DMS 273 treated with DMSO at 0.1 percent for 48 hours (cell line): ENCODE results near the gene PARD6A.

ENCODE experiments used
- DNase-seq: peaks from one replicate; lab custom pipeline; 2025; lab: John Stamatoyannopoulos, UW

The PARD6A gene

GRCh38 chr16:67666559-67667452, 6.0 kb downstream of the PARD6A start, which contains the start of the genes C16orf86 and ENKD1:
Gene C16orf86 (plus strand): TSS chr16:67666814. CDS start chr16:67666971, 157 bp downstream.
Gene ENKD1 (minus strand): TSS chr16:67666750. CDS start chr16:67666442, 308 bp downstream.
- DNase-seq: peak; percentile 44

- no peak for DNase-seq
These were observed 6.7 kb downstream of the PARD6A start for GRCh38 chr16:67667453-67667816.

- peak; percentile 97 for DNase-seq
These were observed 7.2 kb downstream of the PARD6A start for GRCh38 chr16:67667817-67668494.

GRCh38 chr16:67668495-67669157, 7.9 kb downstream of the PARD6A start:
- no peak for DNase-seq

DNA sequence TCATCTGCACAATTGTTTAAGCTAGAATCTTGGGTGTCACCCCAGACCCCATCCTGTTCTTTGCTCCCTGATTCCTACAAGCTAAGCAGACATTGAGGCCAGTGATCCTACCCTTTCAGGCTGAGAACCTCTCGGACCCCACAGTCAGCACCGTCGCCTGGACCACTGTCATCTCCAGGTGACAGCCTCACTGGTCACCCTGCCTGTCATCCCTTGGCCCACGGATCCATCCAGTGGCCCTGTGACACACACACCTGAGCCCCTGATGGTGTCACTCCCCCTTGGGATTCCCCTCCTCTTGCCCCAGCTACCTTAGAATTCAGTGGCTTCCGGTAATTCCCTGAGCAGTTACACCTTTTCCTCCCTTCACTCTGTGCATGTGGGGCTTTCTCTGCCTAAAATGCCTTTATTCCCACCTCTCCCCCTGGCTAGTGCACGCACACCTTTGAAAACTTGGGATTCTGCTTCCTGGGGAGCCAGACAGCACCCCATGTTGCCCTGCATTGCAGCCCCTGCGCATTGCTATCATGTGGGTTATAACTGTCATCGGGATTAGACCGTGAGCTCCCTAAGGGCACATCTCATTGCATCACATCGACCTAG, 8.8 kb downstream of the PARD6A start:
- DNase-seq: no peak

GRCh38 chr16:67672306-67672705, 11.5 kb downstream of the PARD6A start:
- no peak for DNase-seq

DNA sequence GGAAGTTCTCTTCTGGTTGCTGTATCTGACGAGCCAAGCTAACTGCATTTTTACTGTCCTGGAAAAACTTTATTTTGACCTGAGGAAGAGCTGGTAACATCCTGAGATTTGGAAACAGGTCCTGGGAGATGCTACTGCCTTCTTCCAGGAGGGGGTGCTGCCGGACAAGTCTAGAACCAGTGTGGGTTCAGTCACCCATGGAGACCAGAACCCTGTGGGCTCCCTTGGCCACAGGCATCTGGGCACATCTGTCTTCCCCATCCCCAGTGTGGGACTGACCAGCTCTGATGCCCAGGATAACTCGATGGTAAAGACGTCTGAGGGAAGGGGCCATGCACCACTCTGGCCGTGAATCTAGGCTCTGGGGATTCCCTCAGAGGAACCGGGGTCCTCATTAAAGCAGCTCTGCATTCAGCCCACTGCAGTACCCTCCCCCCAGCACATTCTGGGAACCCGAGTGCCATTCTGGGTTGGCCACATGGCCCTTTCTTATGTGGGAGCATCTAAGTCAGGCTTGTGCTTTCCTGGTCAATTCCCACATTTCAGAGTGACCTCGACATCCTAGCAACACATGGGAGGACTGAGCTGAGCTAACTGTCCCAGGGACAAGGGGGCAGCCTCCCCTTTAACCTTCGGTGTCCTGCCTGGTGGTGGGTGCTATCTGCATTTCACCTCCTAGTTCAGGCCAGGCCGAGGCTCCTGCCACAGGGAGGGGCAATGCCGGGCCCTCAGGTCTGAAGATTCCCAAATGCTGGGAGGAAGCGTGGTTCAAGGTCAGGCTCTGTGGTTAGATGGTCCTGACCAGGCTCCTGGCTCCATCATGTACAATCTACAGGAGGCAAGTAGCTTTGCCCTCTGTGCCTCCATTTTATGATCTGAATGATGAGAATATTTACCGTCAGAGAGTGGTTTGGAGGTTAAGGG, 12.2 kb downstream of the PARD6A start:
- DNase-seq: peak; percentile 35

- no peak for DNase-seq
These were observed 13.2 kb downstream of the PARD6A start for GRCh38 chr16:67673712-67674580.

DNA sequence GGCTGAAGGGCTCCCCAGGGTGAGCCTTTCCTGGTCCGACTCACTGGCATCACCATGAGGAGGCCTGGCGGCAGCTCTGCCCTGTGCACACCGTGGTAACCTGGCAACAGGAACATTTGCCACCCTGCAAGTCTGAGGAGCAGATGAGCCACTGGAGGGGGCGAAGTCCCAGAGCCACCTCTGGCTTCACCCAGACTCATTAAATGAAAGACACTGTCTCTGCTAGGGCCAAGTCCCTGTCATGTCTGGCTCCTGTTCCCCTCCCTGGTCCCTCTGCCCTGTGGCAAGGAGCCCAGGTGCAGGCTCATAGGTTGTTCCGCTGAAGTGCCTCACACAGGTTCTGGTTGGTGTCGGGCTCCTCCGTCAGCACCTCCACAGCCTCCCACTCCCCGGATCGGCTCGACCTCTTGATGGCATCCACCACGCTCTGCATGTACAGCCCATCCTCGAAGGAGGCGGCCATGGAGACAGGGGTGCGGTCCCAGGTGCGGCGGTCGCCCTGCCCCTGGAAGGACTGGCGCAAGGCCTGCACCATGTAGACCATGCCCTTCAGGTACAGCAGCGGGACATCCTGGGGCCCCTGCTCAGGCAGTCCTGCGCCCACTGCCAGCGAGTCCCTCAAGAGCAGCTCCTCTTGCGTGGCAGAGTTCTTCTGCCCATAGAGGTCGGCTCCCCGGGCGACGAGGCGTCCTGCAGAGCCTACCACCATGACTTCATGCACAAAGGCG, 14.3 kb downstream of the PARD6A start:
- no peak for DNase-seq

GRCh38 chr16:67675579-67675935, 14.8 kb downstream of the PARD6A start:
- DNase-seq: no peak

DNA sequence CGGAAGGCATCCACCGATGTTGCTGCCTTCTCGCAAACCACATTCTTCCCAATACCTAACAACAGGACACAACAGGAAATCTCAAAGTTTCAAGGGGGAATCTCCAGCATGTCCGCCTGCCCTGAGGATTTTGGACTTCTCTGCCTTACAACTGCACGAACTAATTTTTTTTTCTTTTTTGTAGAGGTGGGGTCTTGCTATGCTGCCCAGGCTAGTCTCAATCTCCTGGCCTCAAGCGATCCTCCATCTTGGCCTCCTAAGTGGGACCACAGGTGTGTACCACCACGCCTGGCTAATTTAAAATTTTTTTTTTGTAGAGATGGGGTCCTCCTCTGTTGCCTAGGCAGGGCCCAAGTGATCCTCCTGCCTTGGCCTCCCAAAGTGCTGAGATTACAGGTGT, 15.2 kb downstream of the PARD6A start:
- no peak for DNase-seq

DNA sequence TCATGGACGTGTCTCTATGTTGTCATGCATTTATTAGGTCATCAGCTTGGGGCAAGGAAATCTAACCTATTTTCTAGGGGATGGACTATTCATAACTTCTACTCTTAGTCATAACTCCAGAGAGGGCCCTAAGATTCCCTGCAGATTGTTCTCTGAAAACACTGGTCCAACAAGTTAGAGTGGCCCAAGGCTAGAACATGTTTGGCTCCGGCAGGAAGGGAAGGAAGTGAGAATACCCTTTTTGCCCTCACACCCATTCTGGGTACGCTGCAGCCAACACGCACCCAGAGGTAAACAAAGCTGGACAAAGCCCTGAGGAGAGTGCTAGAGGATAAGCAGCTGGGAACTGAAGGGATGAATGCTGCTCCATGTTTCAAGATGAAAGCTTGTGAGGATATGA, 15.8 kb downstream of the PARD6A start:
- no peak for DNase-seq

DNA sequence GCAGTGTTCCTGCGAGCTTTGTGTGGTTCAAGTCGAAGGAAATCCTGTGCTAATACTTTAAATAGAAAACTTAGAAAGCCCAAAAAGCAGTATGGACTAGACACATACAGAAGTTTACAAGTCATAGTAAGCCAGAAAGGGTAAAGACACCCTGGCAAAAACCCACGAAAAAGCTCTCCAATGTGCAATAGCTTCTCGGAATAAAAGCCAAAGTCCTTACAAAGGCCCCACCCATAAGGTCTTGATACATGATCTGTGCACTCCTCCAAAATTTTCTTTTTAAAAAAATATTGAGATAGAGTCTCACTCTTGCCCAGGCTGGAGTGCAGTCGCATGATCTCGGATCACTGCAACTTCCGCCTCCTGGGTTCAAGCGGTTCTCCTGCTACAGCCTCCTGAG, 16.2 kb downstream of the PARD6A start:
- no peak for DNase-seq

DNA sequence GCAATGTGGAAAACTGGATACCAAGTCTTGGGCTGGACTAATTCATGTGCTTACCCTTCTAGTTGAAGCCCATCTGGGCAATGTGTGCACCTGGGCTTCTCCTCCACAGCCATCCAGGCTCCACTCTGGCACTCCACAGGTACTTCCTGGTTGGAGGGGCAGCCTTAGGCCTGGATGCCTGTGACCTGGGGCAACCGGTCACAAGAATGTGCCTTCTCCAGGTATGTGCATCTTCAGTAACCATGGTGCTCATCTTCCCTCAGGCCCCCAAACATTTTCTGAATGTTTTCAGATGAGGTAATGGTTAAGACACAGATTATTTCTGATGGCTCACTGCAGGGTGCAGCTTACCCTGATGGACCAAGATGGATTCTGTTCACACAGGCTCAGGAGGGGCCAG, 17.0 kb downstream of the PARD6A start:
- no peak for DNase-seq

GRCh38 chr16:67678354-67679023, 17.7 kb downstream of the PARD6A start:
- no peak for DNase-seq

- DNase-seq: no peak
These were observed 19.5 kb downstream of the PARD6A start for GRCh38 chr16:67679935-67680897.

- DNase-seq: no peak
These were observed 23.0 kb downstream of the PARD6A start for GRCh38 chr16:67683767-67684166.
